ENCODE data around the gene SERAC1.

- no peak for TF ChIP-seq CTCF (IDR thresholded peaks at IDR 0.05)
- TF ChIP-seq POLR2A (IDR thresholded peaks at IDR 0.05; ENCODE audit: low read depth), result no peak
Measured at GRCh38 chr6:158066136-158066781, 101.8 kb downstream of the SERAC1 start.

All from esophagus muscularis mucosa (tissue), 3 donors.